ENCODE data around the gene SFT2D2.

Gene SFT2D2

GRCh38 chr1:168288311-168289052 lies 62.7 kb downstream of the SFT2D2 start:
- DNase-seq (ENCODE audit: low read depth) = no peak
- no peak for TF ChIP-seq CTCF (IDR thresholded peaks at IDR 0.05; ENCODE audit: insufficient read depth, low read depth, low read length, missing control alignments)
- H3K4me3 ChIP-seq (ENCODE audit: low read depth, low read length) = no peak overlapping the region

- H3K4me3 ChIP-seq (ENCODE audit: low read depth, low read length) = no peak overlapping the region
- peak; percentile 30 for DNase-seq (ENCODE audit: low read depth)
- no peak for TF ChIP-seq CTCF (IDR thresholded peaks at IDR 0.05; ENCODE audit: insufficient read depth, low read depth, low read length, missing control alignments)
Measured at GRCh38 chr1:168291222-168291837, 65.5 kb downstream of the SFT2D2 start.

GRCh38 chr1:168293356-168293755 lies 67.6 kb downstream of the SFT2D2 start:
- H3K4me3 ChIP-seq (ENCODE audit: low read depth, low read length) = no peak overlapping the region
- TF ChIP-seq CTCF (IDR thresholded peaks at IDR 0.05; ENCODE audit: insufficient read depth, low read depth, low read length, missing control alignments) = no peak

GRCh38 chr1:168295411-168296114 lies 69.8 kb downstream of the SFT2D2 start:
- no peak overlapping the region for H3K4me3 ChIP-seq (ENCODE audit: low read depth, low read length)
- no peak for DNase-seq (ENCODE audit: low read depth)
- no peak for TF ChIP-seq CTCF (IDR thresholded peaks at IDR 0.05; ENCODE audit: insufficient read depth, low read depth, low read length, missing control alignments)

More at GRCh38 chr1:168293356-168293755, 67.6 kb downstream of the SFT2D2 start:
- DNase-seq (ENCODE audit: low read depth) = no peak

GRCh38 chr1:168297019-168297730 lies 71.4 kb downstream of the SFT2D2 start:
- H3K4me3 ChIP-seq (ENCODE audit: low read depth, low read length) = no peak overlapping the region
- TF ChIP-seq CTCF (IDR thresholded peaks at IDR 0.05; ENCODE audit: insufficient read depth, low read depth, low read length, missing control alignments) = no peak
- no peak for DNase-seq (ENCODE audit: low read depth)

- TF ChIP-seq CTCF (IDR thresholded peaks at IDR 0.05; ENCODE audit: insufficient read depth, low read depth, low read length, missing control alignments) = no peak
- no peak overlapping the region for H3K4me3 ChIP-seq (ENCODE audit: low read depth, low read length)
- no peak for DNase-seq (ENCODE audit: low read depth)
Measured at GRCh38 chr1:168298446-168298845, 72.6 kb downstream of the SFT2D2 start.
